GM03348 (cell line): Measurements from ENCODE around the gene DIP2C.
"Not testable (repeated sequence)": the region's sequence is repeated elsewhere in the genome, so short reads cannot be mapped to it uniquely, and the experiment has no call there.

Source experiments
- DNase-seq: peaks from one replicate; pipeline ENCODE4 v3.0.0; 2012; ENCODE audit warnings: low spot score

Gene DIP2C

DNA sequence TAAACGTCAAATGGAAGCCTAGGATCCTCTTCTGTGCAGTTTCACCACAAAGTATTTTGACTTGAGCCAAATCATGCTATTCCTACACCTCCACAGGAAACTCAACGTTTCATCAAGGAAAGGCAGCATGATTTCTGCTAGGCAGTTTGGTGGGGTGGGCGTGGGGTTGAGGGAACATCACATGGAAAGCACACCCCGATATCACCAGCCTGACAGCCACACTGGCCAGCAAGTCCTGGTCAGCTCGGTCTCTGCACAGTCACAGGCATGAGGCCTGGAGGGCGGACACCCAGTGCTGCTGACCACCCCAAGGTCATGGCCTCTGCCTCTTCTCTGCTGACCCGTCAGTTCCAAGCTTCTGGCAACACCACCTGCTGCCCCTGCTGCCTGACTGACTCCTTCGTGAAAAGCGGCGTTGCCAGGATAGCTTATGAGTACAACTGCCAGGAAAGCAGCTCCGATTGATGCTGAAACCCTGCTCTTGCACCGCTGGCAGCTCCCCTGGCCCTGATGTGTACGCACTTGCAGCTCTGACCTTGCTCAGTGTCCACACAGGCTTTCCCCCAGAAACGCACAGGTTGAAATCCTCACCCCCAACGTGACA, 171.5 kb downstream of the DIP2C start:
- DNase-seq: no peak

DNA sequence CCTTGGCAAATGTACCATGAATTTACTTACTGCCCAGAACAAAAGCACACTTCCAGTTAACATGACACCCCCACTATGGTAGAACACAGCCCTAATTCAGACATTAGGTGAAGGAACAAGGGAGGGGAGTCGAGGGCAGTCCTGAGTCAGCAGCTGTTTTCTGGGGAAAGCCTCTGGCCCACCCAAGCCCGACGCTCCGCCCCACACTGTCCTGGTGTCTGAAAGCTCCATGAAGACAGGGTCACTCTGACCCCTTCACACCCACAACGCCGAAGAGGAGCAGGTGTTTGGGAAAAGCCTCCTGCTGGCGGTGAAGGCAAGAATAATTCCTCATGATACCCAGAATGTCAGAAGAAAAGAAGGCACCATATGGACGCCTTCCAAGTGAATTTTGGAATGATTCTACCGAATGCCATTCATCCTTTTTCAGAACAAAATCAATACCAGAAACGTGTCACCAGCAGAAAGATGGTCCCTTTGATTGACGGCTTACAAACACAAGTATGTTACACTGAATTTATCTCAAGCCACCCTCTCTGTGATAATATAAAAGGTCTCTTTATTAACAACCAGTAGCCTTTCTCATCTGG, 172.1 kb downstream of the DIP2C start:
- no peak for DNase-seq

DNA sequence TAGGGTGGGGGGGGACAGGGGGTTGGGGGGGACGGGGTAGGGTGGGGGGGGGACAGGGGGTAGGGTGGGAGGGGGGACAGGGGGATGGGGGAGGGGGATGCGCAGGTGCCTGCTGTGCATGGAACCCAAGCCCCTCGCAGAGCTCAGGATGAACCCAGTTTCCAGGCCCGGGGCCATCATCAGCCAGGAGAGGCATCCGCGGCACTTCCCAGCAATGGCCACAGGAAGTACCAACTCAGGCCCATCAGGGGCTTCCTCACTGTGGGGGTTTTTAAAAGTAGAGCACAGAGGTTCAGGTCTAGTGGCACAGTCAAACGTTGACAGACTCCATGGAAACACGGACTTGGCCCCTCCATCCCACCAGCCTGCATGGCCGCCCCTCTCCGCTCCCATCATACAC, 172.7 kb downstream of the DIP2C start:
- no peak for DNase-seq

DNA sequence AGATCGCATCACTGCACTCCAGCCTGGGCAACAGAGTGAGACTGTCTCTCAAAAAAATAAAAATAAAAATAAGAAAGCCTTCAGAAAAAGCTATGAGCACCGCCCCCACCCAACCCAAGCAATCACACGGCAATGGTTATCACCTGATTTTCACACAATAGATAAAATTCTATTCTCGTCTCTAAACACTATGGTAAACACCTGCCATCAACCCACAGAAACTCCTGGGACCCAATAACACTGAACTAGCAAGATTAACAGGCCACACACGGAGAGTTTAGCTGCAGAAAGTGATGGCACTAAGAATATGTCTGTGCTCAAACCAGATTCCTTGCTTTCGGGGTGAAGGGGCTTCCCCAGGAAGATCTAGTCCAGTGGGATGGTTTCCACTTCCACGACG, 173.8 kb downstream of the DIP2C start:
- DNase-seq: no peak

DNA sequence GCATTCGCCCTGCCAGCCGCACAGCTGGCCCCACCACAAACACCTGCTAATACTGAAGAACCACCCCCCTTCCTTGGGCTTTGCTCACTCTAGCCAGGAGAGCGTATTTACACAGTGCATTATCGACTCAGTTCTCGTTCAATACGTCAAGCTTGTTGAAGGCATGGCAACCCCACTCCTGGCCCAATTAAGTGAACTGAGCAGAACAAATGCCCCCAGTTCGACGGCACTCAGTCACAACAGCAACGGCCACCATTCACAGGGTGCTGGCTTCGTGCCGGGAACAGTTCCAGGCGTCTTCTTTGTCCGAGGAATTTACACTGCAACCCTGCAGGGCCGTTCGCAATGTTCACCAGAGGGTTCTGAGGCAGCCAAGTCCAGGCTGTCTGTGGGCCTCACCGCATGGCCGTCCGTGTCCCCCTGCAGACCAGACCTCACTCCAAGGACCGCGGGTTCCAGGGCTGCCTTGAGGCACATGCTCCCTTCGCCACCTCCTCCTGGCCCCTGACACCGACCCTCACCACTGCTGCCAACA, 175.3 kb downstream of the DIP2C start:
- no peak for DNase-seq

DNA sequence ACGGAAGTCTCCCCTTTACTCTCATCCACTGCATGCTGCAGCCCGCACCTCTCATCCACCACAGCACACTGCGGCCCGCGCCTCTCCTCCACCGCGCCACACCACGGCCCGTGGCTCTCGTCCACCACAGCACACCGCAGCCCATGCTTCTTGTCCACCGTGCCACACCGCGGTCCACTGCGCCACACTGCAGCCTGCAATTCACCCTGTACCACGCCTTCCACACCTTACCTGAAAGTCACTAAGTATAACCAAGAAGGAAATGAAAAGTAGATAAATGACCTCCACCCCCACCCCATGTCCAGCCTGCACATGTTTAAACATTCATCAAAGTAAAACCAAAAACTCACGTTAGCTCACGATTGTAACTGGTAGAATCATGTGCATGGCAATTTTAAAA, 176.1 kb downstream of the DIP2C start:
- no peak for DNase-seq

DNA sequence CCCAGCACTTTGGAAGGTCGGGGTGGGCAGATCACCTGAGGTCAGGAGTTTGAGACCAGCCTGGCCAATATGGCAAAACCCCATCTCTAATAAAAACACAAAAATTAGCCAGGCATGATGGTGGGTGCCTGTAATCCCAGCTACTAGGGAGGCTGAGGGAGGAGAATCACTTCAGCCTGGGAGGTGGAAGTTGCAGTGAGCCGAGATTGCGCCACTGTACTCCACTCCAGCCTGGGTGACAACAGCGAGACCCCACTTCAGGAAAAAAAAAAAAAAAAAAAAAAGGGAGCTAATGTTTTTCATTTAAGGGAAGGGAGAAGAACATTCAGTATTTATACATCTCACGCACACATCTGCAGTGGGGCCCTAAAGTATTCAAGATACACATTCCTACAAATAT, 176.8 kb downstream of the DIP2C start:
- not testable (repeated sequence) for DNase-seq

DNA sequence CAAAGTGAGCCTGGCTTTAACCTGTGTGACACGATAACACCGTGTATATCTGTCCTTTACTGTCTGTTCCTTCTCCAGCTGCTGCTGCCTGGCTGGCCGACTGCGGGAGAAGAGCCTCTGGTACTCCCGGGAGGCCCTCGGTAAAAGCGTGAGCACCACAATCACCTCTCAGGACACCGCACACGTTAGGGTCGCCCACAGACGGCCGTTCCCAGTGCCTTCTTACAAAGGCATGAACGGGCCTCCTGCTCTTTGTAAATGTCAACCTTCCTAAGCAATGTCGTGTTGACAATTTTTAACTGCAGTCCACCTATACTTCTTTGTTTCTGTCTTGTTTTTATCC, 177.6 kb downstream of the DIP2C start:
- no peak for DNase-seq

DNA sequence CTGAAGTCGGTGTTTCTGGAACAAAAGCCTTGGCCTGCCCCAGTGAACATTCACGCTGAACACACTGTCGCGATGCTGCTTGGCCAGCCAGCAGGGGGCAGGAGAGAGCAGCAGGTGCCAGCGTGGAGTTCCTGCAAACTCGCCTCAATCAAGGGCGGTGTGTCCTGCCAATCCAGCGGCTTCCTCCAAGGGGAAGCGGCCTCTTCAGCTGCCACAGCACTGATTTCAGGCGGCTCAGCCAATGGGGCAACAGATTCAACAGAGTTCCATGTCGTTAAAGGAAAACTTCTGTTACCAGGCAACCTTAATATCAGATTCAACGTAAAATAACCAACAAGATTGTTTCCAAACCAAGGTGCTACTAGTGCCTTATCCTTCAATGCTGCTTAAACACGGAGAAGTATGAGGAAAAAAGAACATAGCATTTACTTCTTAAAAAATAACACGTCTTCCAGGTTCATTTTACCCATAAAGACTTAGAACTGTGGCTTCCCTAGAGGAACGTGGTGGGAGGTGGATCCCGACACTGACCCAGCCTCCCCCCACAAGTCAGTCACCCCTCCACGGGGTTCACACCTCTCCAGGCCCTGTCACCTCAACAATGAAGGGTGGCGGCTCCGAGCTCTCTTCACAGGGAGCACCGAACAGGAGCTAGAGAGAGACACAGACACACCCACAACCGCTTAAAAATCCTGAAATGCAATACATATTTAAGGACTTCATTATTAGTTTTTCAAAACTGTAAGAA, 178.2 kb downstream of the DIP2C start:
- peak; percentile 96 for DNase-seq

DNA sequence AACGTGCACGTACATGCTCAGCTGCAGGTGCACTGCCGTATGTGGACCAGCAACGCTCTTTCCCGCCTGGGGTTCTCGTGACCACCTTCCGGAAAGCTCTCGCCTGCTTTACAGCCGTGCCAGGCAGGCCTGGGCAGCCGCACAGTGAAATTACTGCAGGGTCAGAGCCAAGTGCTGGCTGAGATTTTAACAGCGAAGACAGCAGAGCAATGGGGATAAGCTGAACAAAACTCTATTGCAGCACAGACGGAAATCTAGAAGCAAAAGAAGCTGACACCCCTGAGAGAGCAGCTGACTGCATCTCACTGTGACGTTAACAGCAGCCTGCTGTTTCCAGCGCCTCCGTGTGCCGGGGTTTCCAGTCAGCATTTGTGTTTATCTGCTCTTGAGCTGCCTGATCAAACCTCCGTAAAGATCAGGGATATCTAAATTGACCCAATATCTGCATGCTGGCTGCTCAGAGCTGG, 179.0 kb downstream of the DIP2C start:
- DNase-seq: no peak

DNA sequence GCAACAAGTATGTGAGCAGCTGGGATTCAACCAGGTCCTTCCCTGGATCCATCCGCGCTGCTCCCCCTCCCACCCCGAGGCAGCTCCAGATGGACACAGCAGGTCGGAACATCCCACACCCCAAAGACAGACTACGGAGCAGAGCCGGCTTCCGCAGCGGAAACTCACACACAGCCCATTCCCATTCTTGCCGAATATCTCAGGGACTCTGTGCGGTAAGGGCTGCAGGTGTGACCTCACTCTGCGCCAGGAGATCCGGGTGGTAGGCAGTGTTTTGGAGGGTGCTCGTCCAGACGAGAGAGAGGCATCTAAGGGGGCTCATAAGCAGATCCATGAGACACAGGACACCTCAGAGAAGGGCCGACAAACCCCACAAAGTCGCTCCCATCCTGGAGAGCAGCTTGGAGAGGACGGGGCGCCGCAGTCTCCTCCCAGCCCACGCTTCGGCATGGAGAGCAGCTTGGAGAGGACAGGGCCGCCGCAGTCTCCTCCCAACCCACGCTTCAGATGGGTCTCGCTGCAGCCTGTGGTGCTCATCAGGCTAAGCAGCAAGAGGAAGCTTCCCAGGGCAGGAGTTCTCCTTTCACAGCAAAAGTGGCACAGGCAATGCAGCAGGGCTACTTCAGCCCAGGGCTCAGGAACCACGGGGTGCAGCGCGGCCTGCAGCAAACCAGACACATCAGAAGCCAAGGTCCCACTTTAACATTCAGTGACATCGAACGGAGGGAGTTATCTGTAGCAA, 179.9 kb downstream of the DIP2C start:
- no peak for DNase-seq

DNA sequence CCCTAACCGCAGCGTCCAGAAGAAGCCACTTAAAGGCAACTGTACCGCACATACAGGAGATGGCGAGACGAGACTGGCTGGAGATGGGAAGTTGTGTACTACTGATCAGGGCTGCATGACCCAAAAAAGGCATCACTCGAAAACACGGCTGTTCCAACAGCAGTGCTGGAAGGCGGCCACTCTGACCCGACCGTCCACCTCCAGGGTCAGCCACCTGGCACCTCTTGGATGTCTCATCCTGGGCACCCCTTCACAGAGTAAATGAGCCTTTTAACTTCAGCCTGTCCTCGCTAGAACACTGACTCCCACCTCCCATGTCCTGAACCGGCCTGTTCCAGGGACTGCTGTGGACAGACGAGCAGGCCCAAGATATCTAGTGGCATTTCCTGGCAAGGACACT, 180.7 kb downstream of the DIP2C start:
- DNase-seq: no peak

DNA sequence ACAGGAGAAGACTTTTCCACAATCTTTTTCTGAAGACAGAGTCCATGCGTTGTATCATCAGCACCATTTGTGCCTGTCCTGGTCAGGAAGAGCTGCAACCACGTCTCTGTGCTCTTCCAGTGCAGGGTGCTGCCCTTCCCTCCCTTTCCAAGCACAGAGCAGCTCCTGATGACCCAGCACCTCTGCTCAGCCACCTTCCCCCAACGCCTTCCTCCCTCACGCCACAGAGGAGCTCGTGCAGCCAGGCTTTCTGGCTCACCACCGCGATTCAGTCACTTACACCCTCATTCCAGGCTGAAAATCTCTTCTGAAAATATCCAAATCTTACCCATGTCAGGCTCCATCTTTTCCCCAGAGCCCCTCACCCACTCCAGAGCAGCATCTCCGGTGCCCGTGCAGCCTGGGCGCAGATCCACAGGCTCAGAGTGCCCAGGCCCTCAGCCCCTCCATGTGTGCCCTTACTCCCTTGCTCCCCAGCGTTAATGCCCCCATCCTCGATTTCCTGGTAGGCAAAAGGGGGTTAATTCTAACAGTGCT, 181.5 kb downstream of the DIP2C start:
- DNase-seq: no peak

DNA sequence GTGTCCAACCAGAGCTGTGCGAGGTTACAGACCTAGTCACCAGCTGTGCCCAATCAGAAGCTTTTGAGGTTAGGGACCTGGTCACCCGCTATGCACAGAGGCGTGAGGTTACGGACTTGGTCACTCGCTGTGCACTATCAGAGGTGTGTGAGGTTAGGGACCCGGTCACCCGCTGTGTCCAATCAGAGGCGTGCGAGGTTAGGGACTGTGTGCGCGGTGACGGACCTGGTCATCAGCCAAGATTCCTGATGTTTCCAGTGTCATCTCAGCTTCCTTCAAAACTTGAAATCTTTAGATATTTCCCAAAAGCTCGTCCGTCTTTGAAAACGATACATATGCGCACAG, 182.1 kb downstream of the DIP2C start:
- DNase-seq: no peak

DNA sequence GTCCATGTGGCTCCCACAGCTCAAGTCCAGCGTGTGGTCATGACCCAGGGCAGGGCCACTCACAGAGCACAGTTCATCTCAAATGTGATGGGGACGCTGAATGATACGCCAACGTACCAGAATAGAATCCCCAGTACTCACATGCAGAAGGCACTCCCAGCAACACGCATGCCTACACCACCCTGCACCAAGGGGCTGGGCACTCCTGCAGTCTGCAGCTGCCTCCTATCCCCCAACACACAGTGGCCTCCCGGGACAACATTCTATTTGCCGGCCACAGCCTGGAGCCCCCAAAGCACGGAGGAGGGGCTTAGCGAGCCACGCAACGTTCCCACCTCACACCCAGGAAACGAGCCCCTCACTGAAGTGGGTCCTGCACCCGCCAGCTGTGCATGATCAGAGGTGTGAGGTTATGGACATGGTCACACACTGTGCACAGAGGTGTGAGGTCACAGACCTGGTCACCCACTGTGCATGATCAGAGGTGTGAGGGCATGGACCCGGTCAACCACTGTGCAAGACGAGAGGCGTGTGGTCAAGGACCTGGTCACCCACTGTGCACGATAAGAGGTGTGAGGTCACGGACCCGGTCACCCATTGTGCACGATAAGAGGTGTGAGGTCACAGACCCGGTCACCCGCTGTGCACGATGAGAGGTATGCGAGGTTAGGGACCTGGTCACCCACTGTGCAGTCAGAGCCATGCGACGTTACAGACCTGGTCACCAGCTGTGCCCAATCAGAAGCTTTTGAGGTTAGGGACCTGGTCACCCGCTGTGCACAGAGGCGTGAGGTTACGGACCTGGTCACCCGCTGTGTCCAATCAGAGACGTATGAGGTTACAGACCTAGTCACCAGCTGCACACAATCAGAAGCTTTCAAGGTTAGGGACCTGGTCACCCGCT, 182.8 kb downstream of the DIP2C start:
- no peak for DNase-seq

DNA sequence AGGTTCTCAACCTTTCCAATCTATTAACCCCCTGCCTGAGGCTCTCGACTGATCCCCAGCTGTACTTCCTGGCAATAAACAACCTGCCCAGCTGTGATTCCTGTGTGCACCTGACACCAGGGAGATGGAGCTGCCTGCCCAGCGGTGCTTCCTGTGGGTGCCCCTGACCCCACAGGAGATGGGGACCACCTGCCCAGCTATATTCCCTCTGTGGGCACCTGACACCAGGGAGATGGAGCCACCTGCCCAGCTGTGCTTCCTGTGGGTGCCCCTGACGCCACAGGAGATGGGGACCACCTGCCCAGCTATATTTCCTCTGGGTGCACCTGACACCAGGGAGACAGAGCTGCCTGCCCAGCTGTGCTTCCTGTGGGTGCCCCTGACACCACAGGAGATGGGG, 184.0 kb downstream of the DIP2C start:
- no peak for DNase-seq

DNA sequence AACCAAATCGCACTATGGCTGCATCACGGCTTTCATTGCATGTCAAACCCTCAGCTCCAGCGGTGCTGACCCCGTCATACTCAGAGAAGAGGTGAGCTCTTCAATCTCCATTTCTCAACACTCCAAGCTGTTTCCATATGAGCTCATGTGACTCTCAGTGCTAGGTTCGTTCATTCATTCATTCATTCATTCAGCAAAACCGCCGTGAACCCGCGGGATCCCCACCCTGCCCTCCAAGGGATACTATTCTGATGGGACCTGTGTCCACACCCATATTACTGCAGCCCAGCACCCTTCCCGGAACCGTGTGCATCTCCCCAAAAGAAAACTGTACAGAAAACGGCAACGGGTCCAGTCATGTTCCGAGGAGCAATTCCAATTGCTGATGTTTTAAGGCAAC, 184.7 kb downstream of the DIP2C start:
- no peak for DNase-seq

DNA sequence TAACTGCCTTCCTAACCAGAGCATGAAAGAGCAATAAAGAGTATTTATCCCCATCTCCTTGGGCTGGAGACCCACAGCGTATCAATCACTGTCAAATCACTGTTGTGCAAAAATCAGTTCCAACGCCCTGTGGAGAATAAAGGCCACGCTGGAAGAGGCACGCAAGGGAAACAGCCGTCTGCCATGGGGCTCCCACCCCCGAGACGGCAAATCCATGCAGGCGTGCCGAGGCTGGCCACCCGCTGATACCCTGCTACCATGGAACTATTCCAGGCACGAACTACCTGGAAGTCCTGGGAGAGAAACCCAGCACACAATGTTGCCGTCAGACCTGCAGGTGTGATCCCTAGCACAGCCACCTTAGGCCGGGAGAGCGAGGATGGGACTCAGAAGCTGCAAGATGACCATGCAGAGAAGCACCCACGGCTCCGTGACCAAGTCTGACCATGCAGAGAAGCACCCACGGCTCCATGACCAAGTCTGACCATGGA, 185.3 kb downstream of the DIP2C start:
- DNase-seq: no peak

DNA sequence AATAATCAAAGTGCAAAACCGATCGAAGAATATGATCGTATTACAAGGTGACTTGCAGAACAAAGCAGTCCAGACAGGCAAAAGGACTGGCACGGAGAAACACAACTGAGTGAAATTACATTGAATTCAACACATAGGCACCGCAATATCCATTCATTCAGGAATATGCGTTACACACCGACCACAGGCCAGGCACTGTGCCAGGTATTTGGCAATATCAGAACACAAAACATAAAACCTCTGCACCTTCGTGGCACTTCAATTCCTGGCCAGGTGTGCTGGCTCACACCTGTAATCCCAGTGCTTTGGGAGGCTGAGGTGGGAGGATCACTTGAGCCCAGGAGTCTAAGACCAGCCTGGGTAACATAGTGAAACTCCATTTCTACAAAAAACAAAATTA, 187.9 kb downstream of the DIP2C start:
- DNase-seq: no peak

DNA sequence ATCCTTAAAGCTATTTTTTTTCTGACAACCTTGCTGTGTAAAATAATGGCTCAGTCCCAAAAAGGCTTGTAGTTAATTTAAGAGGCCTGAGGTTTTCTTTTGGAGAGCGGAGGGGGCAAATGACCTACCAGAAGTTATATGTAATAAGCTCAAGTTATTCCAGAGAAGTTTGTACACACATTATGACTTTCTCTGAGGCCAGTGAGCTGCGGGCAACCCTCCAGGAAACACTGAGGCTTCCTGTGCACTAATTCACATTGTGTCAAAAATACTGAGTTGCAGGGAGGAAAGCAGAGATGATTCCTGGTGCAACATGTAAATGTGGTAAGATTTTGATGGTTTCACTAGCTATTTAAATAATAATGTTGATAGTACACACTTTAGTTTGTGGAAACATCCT, 188.6 kb downstream of the DIP2C start:
- peak; percentile 39 for DNase-seq

DNA sequence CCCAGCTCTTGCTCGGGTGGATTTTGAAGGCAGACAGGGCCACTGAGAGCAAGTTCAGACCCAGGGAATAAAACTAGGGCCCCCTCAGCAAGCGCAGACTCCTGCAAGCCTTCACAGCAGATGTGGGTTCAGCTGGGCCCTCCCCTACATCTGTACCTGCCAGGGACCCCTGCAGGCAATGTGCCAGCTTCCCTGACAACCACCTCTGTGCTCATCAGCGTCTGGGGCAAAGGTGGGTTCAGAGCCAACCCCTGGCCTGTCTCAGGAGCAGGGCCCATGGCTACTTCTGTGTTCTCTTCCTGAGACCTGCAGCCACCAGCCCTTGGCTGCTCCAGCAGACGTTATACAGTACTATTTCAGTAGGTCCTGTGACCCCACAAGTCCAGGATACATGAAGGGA, 189.5 kb downstream of the DIP2C start:
- DNase-seq: no peak
